Subcutaneous abdominal adipose tissue (tissue), 5 donors: ENCODE measurements around the gene SIK3.
"Not testable (repeated sequence)": the region's sequence is repeated elsewhere in the genome, so short reads cannot be mapped to it uniquely, and the experiment has no call there.

ENCODE experiments used
- H3K27ac ChIP-seq: one replicate; pipeline ENCODE4 v1.7.0; 2013; ENCODE audit warnings: low read depth, mild to moderate bottlenecking, inconsistent platforms, low read length, moderate library complexity
- H3K27me3 ChIP-seq, 5 donors: one replicate each; pipeline ENCODE4 v1.7.0; 2013; ENCODE audit warnings: low read length in 5 of 5, inconsistent platforms in 1 of 5; ENCODE audit not compliant: control insufficient read depth in 5 of 5, insufficient read depth in 4 of 5
- H3K36me3 ChIP-seq, 5 donors: one replicate each; pipeline ENCODE4 v1.7.0; 2013; ENCODE audit warnings: low read length in 5 of 5; ENCODE audit not compliant: control insufficient read depth in 5 of 5, insufficient read depth in 5 of 5
- H3K4me1 ChIP-seq, 5 donors: one replicate each; pipeline ENCODE4 v1.7.0; 2013; ENCODE audit warnings: low read length in 5 of 5, mild to moderate bottlenecking in 3 of 5, moderate library complexity in 1 of 5; ENCODE audit not compliant: control insufficient read depth in 5 of 5, insufficient read depth in 5 of 5
- H3K4me3 ChIP-seq, 5 donors: one replicate each; pipeline ENCODE4 v1.7.0; 2013; ENCODE audit warnings: low read length in 5 of 5, low read depth in 1 of 5
- H3K9ac ChIP-seq, 5 donors: one replicate each; pipeline ENCODE4 v1.7.0; 2013; ENCODE audit warnings: low read length in 5 of 5, mild to moderate bottlenecking in 4 of 5, moderate library complexity in 3 of 5
- H3K9me3 ChIP-seq, 5 donors: one replicate each; pipeline ENCODE4 v1.7.0; 2013; ENCODE audit warnings: low read length in 5 of 5; ENCODE audit not compliant: control insufficient read depth in 5 of 5
- donor health status: healthy.
- donor health status: healthy.
- donor health status: healthy.
- donor health status: healthy.
- donor health status: healthy.

SIK3 gene

DNA sequence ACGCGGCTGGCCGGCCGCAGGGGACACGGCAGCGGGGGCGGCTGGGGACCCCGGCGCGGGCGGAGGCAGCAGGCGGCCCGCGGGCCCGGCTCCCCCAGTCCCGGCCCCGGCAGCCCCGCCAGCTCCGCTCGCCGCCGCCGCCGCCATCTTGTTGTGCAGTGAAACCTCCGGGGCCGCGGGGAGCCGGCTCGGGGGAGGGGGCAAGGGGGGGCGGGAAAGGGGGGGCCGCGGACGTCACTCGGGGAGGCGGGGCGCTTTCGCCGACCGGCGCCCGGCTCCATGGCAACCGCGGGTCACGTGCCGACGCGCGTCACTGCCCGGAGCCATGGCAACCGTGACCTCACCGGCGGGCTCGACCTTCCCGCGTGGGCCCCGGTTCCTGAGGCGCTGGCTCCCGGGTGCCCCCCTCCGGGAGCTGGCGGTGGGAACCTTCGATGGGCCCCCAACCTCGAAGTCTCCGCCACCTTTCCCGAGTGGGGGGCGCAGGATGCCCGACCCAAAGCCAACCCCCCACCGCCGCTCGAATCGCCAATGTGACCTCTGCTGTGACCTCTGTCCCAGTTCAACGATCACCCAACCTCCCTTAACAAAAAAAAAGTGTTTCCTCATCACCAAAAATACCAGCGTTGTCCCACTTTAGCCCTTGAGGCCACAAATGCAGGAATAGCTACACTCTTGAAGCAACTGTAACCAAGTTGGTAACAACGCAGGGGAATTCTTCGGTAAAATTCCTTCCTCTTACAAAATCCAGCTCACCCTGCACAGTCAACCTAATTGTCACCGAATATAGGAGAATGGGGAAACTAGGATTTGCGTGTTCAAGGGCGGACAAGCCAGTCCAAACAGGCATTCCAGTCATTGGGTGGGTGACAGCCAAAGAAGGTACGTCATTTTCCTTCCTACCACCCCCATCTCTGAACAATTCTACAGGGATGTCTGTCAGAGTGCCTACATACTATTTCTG lies at the start of gene SIK3:
TSS of gene SIK3 (minus strand) at position 160 of the 964 bp plus-strand sequence. CDS start at position 147, 13 bp downstream.
- peaks cover 7 to 51% (median 43%) of the 10 kb centered on the region in 5 donors for H3K4me1 ChIP-seq

DNA sequence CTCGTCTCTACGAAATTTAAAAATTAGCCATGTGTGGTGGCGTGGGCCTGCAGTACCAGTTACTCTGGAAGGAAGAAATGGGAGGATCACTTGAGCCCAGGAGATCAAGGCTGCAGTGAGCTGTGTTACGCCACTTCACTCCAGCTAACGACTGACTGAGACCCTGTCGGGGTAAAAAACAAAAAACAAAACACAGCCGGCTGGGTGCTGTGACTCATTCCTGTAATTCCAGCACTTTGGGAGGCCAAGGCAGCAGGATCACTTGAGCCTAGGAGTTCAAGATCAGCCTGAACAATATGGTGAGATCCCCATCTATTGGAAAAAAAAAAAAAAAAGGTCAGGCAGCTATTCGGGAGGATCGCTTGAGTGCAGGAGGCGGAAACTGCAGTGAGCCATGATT lies 48.3 kb upstream of the SIK3 start:
- Histone ChIP-seq H3K9me3 (no peaks in the 10 kb centered on the region), H3K36me3 (peaks cover 0 to 13% (median 5%) of the 10 kb centered on the region in 5 donors), H3K27ac (peak overlapping the region; percentile 92), H3K4me3 (no peak overlapping the region), H3K4me1 (peaks cover 0 to 33% (median 29%) of the 10 kb centered on the region in 5 donors), H3K27me3 (no peaks in the 10 kb centered on the region), H3K9ac (peak overlapping the region in 1 of 5 donors; percentile 38)

More for the DNA sequence above, at the start of gene SIK3:
- Histone ChIP-seq H3K9ac (peak within 1 kb of the TSS; percentile 91 to 96 (median 94)), H3K27ac (peak within 1 kb of the TSS; percentile 100), H3K4me3 (peak within 1 kb of the TSS; percentile 86 to 95 (median 89)), H3K27me3 (no peaks in the 10 kb centered on the region), H3K9me3 (no peaks in the 10 kb centered on the region), H3K36me3 (no peaks in the 10 kb centered on the region)

DNA sequence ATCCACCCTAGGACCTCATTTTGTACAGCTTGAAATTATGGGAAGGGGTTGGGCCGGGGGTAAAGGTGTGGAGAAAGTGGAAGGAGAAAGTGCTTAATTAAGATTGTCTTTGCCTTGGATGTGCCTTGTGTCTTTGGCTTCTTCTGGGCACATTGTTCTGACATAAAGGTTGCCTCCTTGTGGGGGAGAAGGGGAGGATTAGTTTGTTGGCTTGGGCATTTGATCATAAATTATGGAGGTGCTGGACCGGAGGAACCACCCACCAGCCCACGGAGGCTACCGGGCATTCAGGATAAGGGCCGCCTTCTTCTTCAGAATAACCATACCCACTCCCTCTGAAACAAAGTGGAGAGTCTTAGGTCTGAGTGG lies 47.1 kb upstream of the SIK3 start:
- no peaks in the 10 kb centered on the region for H3K27me3 ChIP-seq
- peak overlapping the region; percentile 92 for H3K27ac ChIP-seq
- H3K4me3 ChIP-seq = peak overlapping the region; percentile 84 to 97 (median 93)
- peaks cover 0 to 13% (median 5%) of the 10 kb centered on the region in 5 donors for H3K36me3 ChIP-seq
- H3K4me1 ChIP-seq = peaks cover 0 to 33% (median 29%) of the 10 kb centered on the region in 5 donors
- no peaks in the 10 kb centered on the region for H3K9me3 ChIP-seq
- H3K9ac ChIP-seq = peak overlapping the region; percentile 11 to 95 (median 89)

DNA sequence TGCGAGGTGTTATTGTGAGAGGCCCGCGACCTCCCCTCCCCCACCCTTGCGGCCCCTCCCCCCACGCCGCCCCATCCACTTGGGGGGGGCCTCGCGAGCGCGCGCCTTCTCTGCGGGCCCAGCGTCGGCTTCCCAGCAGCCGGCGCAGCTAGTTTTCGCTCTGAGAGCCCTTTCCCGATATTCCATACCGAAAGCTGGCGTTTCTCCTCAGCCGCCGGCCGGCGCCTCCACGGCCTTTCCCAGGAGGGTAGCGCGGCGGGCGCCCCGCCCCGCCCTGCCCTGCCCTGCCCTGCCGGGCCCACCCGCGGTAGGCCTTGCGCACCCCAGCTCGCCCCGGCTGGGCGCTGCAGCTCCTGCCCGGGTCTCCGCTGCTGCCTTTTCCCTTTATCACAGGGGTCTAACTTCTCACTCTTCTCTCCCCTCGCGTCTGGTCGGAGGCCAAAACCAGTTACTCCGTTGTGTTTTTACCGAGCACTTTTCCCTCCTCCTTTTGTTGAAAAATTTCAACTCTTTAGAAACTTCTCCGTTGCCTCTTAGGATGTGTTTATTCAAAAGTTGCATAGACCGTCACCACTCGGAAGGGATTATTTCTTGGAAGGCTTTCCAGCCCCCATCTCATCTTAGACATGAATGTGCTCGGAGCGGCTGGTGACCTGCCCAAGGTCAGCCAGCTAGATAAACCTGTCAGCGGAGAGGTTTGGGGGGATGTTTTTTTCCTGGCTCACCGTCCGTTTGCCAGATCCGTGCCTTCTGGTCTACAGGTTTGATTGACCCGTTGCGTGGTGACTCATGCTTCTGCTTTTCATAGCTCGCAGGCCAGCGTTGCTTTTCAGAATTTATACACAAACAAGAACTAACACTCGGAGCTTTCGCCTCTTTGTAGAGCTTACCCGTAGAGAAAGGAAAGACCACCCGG lies 46.5 kb upstream of the SIK3 start:
- Histone ChIP-seq H3K27me3 (no peaks in the 10 kb centered on the region), H3K4me1 (peaks cover 0 to 33% (median 29%) of the 10 kb centered on the region in 5 donors)

DNA sequence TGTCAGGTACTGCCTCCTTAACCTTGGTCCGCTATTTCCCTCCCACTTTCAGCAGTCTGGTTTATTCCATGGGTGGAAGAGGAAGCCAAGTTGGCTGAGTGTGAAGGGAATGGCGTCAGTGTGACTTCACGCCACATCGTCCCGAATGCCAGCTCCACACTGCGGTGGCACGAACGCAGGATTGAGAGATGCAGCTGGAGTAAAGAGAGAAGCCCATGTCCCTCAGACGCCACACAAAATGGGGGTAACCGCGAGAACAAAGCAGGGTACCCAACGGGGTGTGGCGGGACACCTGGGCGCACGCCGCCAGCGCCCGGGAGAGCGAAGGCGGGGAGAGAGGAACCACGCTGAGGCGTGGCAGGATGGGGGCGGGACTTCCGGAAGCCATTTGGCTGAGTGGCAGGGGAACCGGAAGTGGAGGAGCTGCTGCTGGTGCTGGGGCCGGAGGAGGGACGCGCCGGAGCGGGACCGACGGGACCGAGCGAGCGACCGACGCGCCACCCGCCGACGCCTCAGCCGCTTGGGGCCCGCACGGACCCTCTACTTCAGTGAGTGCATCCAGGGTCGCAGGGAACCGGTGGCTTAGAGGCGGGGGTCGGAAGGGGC lies 45.7 kb upstream of the SIK3 start, which contains the start of gene PAFAH1B2:
TSS of gene PAFAH1B2 (plus strand) at position 417 of the 606 bp plus-strand sequence. CDS start 8,161 bp downstream, outside the sequence.
- Histone ChIP-seq H3K4me1 (peaks cover 0 to 33% (median 29%) of the 10 kb centered on the region in 5 donors), H3K27me3 (no peaks in the 10 kb centered on the region), H3K4me3 (peak within 1 kb of the TSS; percentile 84 to 100 (median 95)), H3K27ac (peak within 1 kb of the TSS; percentile 92), H3K9me3 (no peaks in the 10 kb centered on the region), H3K36me3 (peaks cover 0 to 13% (median 5%) of the 10 kb centered on the region in 5 donors), H3K9ac (peak within 1 kb of the TSS; percentile 48 to 95 (median 89))

More for the DNA sequence above, 46.5 kb upstream of the SIK3 start:
- H3K4me3 ChIP-seq = peak overlapping the region; percentile 84 to 97 (median 93)
- peaks cover 0 to 13% (median 5%) of the 10 kb centered on the region in 5 donors for H3K36me3 ChIP-seq
- H3K9me3 ChIP-seq = no peaks in the 10 kb centered on the region
- peak overlapping the region; percentile 92 for H3K27ac ChIP-seq
- H3K9ac ChIP-seq = peak overlapping the region; percentile 48 to 95 (median 89)

DNA sequence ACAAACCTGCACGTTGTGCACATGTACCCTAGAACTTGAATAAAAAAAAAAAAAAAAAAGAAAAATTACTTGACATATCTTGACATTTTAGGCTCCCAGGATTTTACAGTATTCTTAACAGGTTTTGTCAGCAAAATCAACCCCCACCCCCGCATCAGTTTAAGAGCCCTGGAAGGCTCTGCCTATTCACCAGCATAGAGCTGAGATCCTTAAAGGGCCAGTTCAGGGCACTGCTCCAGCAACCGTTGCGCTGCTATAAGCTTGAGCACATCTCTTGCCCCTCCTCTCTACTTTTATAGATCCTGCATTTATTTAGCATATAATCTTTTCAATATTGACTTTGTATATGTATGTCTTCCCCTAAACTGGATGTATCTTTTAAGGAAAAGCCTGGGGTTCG lies 45.2 kb upstream of the SIK3 start:
- Histone ChIP-seq H3K4me1 (peaks cover 0 to 33% (median 29%) of the 10 kb centered on the region in 5 donors), H3K36me3 (peaks cover 0 to 13% (median 5%) of the 10 kb centered on the region in 5 donors), H3K4me3 (peak overlapping the region; percentile 84 to 100 (median 95)), H3K27me3 (no peaks in the 10 kb centered on the region), H3K9ac (peak overlapping the region in 4 of 5 donors; percentile 78 to 95 (median 90)), H3K27ac (peak overlapping the region; percentile 92), H3K9me3 (no peaks in the 10 kb centered on the region)

DNA sequence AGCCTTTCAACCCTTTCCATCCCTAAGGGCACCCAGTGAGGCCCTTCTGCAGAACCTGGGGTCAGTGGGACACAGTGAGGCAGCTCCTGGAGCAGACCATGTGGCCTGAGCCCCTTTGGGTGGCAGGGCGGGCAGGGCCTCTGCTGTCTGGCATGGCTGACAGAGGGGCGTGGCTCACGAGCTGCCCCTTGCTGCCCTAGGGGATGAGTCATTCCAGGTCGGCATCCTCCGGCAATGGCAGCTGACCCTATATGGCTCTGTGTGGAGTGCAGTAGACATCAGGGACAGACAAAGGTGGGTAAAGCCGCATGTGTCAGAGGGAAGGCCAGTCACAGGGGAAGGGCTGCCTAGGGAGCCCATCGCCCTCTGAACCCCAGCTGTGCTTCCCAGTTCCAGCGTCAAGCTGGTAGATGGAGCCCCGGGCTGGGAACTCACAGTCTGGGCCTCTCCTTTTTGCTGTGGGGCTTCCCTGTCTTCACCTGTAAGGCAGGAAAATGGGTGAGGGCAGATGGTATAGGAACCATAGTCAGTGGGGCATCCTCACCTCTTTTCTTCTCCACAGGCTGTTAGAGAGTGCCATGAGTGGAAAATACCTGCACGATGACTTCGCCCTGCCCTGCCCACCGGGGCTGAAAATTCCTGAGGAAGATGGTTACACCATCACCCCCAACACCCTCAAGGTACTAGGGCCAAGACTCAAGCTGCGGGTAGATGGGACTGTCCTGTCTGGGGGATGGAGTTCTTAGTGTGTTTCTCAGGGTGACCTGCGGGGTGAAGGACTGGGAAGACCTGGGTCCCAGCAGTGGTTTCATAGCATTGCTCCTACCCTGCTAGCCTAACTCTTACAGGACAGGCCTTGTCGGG lies 39.2 kb upstream of the SIK3 start:
- H3K27me3 ChIP-seq, H3K4me3 ChIP-seq, H3K9me3 ChIP-seq, H3K9ac ChIP-seq, H3K27ac ChIP-seq, H3K4me1 ChIP-seq, H3K36me3 ChIP-seq: not testable (repeated sequence)

DNA sequence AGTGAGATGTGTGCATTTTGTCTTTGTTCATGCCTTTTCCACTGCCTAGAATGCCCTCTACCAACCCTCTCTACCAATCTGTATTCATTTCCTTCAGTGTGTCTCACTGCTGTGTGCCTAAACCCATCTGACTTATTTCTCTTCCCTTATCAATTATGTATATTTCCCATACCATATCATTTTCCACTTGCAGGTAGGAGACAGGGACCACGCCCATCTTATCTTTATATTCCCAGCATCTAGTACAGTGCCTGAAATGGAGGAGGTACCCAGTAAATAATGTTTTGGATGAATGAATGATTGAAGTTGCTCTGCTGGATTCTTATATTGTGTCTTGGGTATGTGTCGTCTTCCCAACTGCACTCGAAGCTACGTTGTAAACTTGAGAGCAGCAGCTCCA lies 36.8 kb upstream of the SIK3 start:
- H3K36me3 ChIP-seq, H3K9me3 ChIP-seq, H3K27ac ChIP-seq, H3K27me3 ChIP-seq, H3K9ac ChIP-seq, H3K4me3 ChIP-seq, H3K4me1 ChIP-seq: not testable (repeated sequence)

DNA sequence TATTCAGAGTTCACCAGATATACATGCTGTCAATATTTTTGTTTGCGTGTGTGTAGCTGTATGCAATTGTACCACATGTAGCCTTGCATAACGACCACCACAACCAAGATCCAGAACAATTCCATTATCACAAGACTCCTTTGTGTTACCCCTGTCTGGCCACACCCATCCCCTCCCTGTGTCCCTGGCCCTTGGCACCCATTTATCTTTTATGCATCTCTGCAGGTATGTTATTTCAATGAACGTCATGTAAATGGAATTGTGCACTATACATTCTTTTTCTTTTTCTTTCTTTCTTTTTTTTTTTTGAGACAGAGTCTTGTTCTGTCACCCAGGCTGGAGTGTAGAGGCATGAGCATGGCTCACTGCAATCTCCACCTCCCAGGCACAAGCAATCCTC lies 36.2 kb upstream of the SIK3 start:
- Histone ChIP-seq H3K27me3 (no peaks in the 10 kb centered on the region), H3K9ac (no peak overlapping the region), H3K27ac (no peak overlapping the region)

More for the DNA sequence above, 36.2 kb upstream of the SIK3 start:
- Histone ChIP-seq H3K4me3 (no peak overlapping the region), H3K9me3 (no peaks in the 10 kb centered on the region), H3K36me3 (no peaks in the 10 kb centered on the region), H3K4me1 (no peaks in the 10 kb centered on the region)
